MG63 (cell line): ENCODE measurements around the gene APLP1. TPM values are rescaled to one million over a fixed set of nuclear protein-coding genes. Genes with fewer than 3 reads are reported as not detected.
A peak's percentile ranks its signal among the peaks of the same experiment; 100 is the strongest.

Source experiments
- DNase-seq: peaks from one replicate; pipeline ENCODE4 v3.0.0-alpha.2; 2020
- H3K27me3 ChIP-seq: fragments of 250-450 bp; sonication (Bioruptor Pico); 2 replicates; pipeline ENCODE4 v1.5.1; 2020; ENCODE audit warnings: mild to moderate bottlenecking, moderate library complexity
- H3K36me3 ChIP-seq: fragments of 250-450 bp; sonication (Bioruptor Pico); 2 replicates; pipeline ENCODE4 v1.5.1; 2020; ENCODE audit warnings: mild to moderate bottlenecking, moderate library complexity
- H3K4me3 ChIP-seq: fragments of 250-450 bp; sonication (Bioruptor Pico); 2 replicates; pipeline ENCODE4 v1.5.1; 2020; ENCODE audit warnings: mild to moderate bottlenecking, moderate library complexity
- H3K9me3 ChIP-seq: fragments of 250-450 bp; sonication (Bioruptor Pico); 2 replicates; pipeline ENCODE4 v1.5.1; 2020; ENCODE audit warnings: mild to moderate bottlenecking, moderate library complexity
- total RNA-seq: library from RNA; depleted of rRNA; stranded (reverse); fragments of >200 nt; shearing (Covaris generic); gene quantifications from 2 replicates; pipeline ENCODE4 v1.2.3, GENCODE V29; 2014; ENCODE audit warnings: low replicate concordance

APLP1 gene
- total RNA-seq, 1 experiment from 2014 or later = 32.5 TPM

GRCh38 chr19:35847911-35848310 is 20.5 kb upstream of the APLP1 start:
- no peak for DNase-seq
- peaks cover 39% of the 10 kb centered on the region for H3K27me3 ChIP-seq

DNA sequence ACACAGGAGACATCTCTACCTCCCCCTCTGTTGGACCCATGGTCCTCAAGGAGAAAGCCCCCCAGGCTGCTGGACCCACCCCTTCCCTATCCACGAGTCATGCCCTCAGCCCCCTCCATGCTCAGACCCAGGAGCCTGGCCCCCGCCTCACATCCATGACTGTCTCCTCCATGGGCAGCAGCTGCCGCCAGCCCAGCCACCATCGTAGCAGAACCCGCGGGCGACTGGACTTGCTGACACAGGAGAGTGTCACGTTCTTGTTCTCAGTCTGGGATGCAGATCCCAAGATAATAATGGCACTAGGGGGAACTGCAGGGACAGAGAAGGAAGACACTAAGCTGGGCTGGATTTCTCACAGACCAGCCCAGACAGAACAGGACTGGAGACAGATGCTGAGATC is 19.9 kb upstream of the APLP1 start:
- Histone ChIP-seq H3K36me3 (no peaks in the 10 kb centered on the region), H3K4me3 (no peak overlapping the region), H3K9me3 (no peaks in the 10 kb centered on the region), H3K27me3 (peaks cover 35% of the 10 kb centered on the region)
- DNase-seq = no peak

More at GRCh38 chr19:35847911-35848310, 20.5 kb upstream of the APLP1 start:
- Histone ChIP-seq H3K4me3 (no peak overlapping the region), H3K36me3 (no peaks in the 10 kb centered on the region), H3K9me3 (no peaks in the 10 kb centered on the region)

- Histone ChIP-seq H3K4me3 (no peak overlapping the region), H3K27me3 (peaks cover 30% of the 10 kb centered on the region), H3K36me3 (no peaks in the 10 kb centered on the region), H3K9me3 (no peaks in the 10 kb centered on the region)
- no peak for DNase-seq
These were observed 19.4 kb upstream of the APLP1 start for GRCh38 chr19:35848919-35849505.

DNA sequence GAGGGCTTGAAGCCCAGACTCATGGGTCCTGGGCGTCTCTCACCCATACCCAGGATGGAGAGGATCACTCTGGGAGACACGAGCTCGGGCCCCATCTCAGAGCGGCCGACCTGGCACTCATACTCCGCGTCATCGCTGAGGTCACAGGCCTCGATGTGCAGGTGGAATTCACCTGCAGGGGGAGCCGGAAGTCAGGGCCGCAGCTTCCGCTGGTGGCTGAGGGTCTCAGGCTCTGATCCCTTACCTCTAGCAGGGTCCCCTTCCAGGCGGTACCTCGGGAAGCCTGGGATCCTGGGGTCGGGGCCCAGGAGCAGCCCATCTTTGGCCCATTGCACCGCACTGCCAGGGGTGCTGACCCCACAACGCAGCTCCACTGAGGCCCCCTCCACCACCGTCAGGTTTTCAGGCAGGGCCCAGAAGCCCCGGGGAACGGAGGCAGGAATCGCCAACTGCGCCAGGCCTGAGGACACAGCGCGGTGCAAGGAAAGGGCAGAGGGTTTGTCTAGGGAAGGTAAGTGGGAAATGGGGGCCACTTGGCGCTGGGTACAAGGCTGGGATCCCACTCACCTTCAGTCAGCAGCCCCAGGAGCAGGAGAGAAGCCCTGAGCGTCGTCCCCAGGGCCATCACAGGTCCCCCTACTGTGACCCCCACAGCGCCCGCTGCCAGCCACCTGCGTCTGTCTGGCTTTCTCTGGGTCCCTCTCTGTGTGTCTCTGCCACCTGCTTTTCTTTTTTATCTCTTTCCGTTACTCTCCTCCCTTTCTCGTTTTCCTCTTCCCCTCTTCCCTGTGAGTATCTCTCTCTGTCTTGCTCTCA is 17.0 kb upstream of the APLP1 start:
- Histone ChIP-seq H3K4me3 (no peak overlapping the region), H3K9me3 (no peaks in the 10 kb centered on the region), H3K27me3 (peaks cover 9% of the 10 kb centered on the region), H3K36me3 (no peaks in the 10 kb centered on the region)
- no peak for DNase-seq

DNA sequence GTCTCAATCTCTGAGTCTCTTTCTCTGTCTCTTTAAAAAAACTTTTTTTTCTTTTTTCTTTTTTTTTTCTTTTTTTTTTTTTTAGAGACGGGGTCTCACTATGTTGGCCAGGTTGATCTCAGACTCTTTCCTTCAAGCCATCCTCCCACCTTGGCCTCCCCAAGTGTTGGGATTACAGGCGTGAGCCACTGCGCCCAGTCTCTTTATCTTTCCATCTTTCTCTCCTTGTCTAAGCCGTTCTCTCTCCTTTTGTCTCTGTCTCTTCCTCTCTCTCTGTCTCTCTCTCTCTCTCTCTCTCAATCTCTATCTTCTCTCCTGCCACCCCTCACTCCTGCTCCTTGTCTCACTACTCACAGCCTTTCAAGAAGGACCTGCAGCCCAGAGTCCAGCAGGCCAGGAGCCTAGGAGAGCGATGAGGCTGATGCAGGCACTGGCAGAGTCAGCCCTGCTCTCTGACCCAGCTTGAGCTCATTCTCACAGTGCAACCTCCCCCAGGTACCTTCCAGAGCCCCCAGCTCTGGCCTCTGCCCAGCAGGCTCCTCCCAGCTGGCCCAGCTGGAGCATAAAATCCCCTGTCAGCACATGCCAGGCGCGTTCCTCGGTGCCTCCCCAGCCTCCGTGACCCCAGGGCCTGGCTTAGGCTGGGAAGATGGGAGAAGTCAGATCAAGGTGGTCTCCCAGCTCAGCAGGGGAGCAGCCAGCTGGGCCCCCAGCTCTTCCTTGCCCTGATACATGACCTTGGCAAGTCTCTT is 16.2 kb upstream of the APLP1 start, which contains the start of gene NPHS1:
TSS of gene NPHS1 (minus strand) at position 476 of the 752 bp plus-strand sequence. CDS start 667 bp downstream, outside the sequence.
- Histone ChIP-seq H3K27me3 (peaks cover 10% of the 10 kb centered on the region), H3K4me3 (no peak within 1 kb of the TSS), H3K36me3 (no peaks in the 10 kb centered on the region), H3K9me3 (no peaks in the 10 kb centered on the region)
- DNase-seq = no peak

- H3K4me3 ChIP-seq = no peak overlapping the region
- no peaks in the 10 kb centered on the region for H3K36me3 ChIP-seq
- H3K9me3 ChIP-seq = no peaks in the 10 kb centered on the region
- H3K27me3 ChIP-seq = peaks cover 8% of the 10 kb centered on the region
- DNase-seq = no peak
These were observed 15.2 kb upstream of the APLP1 start for GRCh38 chr19:35853038-35853756.

DNA sequence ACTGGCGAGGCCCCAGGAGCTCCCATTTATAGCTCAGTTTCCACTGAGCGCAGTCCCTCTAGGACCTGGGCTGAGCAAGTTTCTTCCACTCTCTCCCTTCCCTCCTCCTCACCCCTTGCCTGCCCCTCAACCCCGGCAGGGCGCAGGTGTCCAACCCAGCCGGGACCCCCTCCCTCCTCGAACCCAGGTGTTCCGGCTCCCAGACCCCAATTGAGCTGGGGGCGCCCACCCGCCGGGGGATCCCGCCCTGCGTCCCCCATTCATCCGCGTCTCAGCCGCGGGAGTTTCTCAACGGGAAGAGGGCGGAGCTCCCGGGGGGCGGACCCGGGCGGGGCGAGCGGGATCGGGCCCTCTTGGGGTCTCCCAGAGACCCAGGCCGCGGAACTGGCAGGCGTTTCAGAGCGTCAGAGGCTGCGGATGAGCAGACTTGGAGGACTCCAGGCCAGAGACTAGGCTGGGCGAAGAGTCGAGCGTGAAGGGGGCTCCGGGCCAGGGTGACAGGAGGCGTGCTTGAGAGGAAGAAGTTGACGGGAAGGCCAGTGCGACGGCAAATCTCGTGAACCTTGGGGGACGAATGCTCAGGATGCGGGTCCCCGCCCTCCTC is 11.7 kb upstream of the APLP1 start, which contains the start of gene KIRREL2:
TSS of gene KIRREL2 (plus strand) at position 366 of the 604 bp plus-strand sequence. CDS start at position 575, 209 bp downstream.
- Histone ChIP-seq H3K36me3 (no peaks in the 10 kb centered on the region), H3K27me3 (peaks cover 5% of the 10 kb centered on the region), H3K9me3 (no peaks in the 10 kb centered on the region), H3K4me3 (peak within 1 kb of the TSS; percentile 36)
- no peak for DNase-seq

GRCh38 chr19:35858311-35858710 is 10.1 kb upstream of the APLP1 start:
- DNase-seq = no peak
- Histone ChIP-seq H3K36me3 (no peaks in the 10 kb centered on the region), H3K4me3 (no peak overlapping the region), H3K27me3 (peaks cover 5% of the 10 kb centered on the region), H3K9me3 (no peaks in the 10 kb centered on the region)

GRCh38 chr19:35859414-35859813 is 9.0 kb upstream of the APLP1 start:
- no peak for DNase-seq
- Histone ChIP-seq H3K36me3 (no peaks in the 10 kb centered on the region), H3K4me3 (no peak overlapping the region), H3K9me3 (no peaks in the 10 kb centered on the region), H3K27me3 (peaks cover 5% of the 10 kb centered on the region)

- no peaks in the 10 kb centered on the region for H3K9me3 ChIP-seq
- H3K27me3 ChIP-seq = peaks cover 6% of the 10 kb centered on the region
- no peak overlapping the region for H3K4me3 ChIP-seq
- no peaks in the 10 kb centered on the region for H3K36me3 ChIP-seq
- DNase-seq = no peak
These were observed 7.9 kb upstream of the APLP1 start for GRCh38 chr19:35860436-35860817.

GRCh38 chr19:35860818-35861639 is 7.3 kb upstream of the APLP1 start:
- Histone ChIP-seq H3K27me3 (peaks cover 11% of the 10 kb centered on the region), H3K36me3 (no peaks in the 10 kb centered on the region)
- no peak for DNase-seq

DNA sequence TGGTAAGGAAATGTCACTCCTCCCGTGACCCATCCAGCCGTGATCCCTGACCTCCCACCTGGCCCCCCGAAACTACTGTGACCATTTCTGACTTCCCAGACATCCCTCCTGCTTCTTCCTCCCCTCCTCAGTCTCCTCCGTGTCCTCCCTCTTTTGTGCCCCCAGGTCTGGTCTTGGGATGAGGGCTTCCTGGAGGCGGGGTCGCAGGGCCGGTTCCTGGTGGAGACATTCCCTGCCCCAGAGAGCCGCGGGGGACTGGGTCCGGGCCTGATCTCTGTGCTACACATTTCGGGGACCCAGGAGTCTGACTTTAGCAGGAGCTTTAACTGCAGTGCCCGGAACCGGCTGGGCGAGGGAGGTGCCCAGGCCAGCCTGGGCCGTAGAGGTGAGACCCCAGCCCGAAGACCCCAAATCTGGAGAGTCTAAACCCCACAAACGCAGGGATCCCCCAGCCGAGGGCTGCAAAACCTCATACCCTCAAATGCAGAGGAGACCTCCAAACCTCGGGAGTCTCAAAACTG is 6.7 kb upstream of the APLP1 start:
- peaks cover 11% of the 10 kb centered on the region for H3K27me3 ChIP-seq
- H3K9me3 ChIP-seq = no peaks in the 10 kb centered on the region
- no peaks in the 10 kb centered on the region for H3K36me3 ChIP-seq
- H3K4me3 ChIP-seq = no peak overlapping the region
- DNase-seq = no peak

More at GRCh38 chr19:35860818-35861639, 7.3 kb upstream of the APLP1 start:
- Histone ChIP-seq H3K9me3 (no peaks in the 10 kb centered on the region), H3K4me3 (no peak overlapping the region)

DNA sequence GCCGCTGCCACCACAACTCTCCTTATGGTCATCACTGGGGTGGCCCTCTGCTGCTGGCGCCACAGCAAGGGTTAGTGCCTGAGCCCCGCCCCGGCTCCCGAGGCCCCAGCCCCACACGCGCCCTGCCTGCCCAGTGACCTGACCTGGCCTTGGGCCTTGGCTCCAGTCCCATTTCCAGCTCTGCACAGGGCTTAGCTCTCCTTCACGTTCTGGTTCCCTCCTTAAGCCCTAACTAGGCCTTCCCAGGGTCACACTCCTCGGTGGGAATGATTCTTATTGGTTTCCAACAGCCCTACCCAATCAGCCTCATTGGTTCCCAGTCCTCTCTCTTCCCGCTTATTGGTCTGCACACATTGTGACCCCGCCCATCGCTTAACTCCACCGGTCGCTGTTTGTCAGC is 5.8 kb upstream of the APLP1 start:
- Histone ChIP-seq H3K36me3 (no peaks in the 10 kb centered on the region), H3K9me3 (no peaks in the 10 kb centered on the region), H3K27me3 (peaks cover 7% of the 10 kb centered on the region; the same call in 1 of the 2 replicates), H3K4me3 (no peak overlapping the region)
- no peak for DNase-seq

DNA sequence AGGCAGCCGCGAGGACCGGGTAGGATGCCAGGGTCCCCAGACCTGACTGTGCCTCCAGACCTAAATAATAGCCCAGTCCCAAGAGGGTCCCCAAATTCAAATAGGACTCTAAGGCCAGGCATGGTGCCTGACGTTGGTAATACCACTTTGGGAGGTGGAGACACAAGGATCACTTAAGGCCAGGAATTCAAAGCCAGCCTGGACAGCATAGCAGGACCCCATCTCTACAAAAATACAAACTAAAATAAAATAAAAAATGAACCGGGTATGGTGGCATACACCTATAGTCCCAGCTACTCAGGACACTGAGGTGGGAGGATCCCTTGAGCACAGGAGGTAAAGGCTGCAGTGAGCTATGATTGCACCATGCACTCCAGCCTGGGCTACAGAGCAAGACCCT is 5.4 kb upstream of the APLP1 start:
- no peak for DNase-seq
- Histone ChIP-seq H3K9me3 (no peaks in the 10 kb centered on the region), H3K27me3 (peaks cover 12% of the 10 kb centered on the region), H3K36me3 (no peaks in the 10 kb centered on the region), H3K4me3 (no peak overlapping the region)

- no peak for DNase-seq
- Histone ChIP-seq H3K4me3 (peak overlapping the region; percentile 43), H3K36me3 (no peaks in the 10 kb centered on the region), H3K27me3 (peaks cover 14% of the 10 kb centered on the region), H3K9me3 (no peaks in the 10 kb centered on the region)
These were observed 501 bp downstream of the APLP1 start for GRCh38 chr19:35868823-35869326.
